Neural cell (in vitro differentiated cells): Measurements from ENCODE around the gene DYNLT5. TPM values are rescaled to one million over a fixed set of nuclear protein-coding genes. Genes with fewer than 3 reads are reported as not detected.

Experiments
- H2AFZ ChIP-seq: fragments of 200-600, 300-800 bp; sonication (generic), shearing (Covaris generic); 2 replicates; pipeline ENCODE4 v1.6.0; 2014; ENCODE audit warnings: low read depth, mild to moderate bottlenecking, antibody characterized with exemption, low read length, moderate library complexity
- H3F3A ChIP-seq: fragments of 200-600 bp; shearing (Covaris generic); 2 replicates; pipeline ENCODE4 v1.6.1; 2016; ENCODE audit warnings: mild to moderate bottlenecking, moderate library complexity, mixed read lengths, antibody characterized with exemption, low read length; ENCODE audit not compliant: insufficient read depth, poor library complexity, severe bottlenecking
- H3K27ac ChIP-seq: fragments of 200-600, 300-800 bp; sonication (generic), shearing (Covaris generic); 2 replicates; pipeline ENCODE4 v1.5.1; 2014; ENCODE audit warnings: mild to moderate bottlenecking, low read length, moderate library complexity
- H3K27me3 ChIP-seq: fragments of 300-800, 200-600 bp; sonication (generic), shearing (Covaris generic); 2 replicates; pipeline ENCODE4 v1.6.0; 2014; ENCODE audit warnings: mild to moderate bottlenecking, low read depth, low read length, moderate library complexity; ENCODE audit not compliant: insufficient read depth
- H3K36me3 ChIP-seq: fragments of 300-800, 200-600 bp; sonication (generic), shearing (Covaris generic); 2 replicates; pipeline ENCODE4 v1.5.1; 2014; ENCODE audit warnings: mild to moderate bottlenecking, antibody characterized with exemption, low read length, moderate library complexity; ENCODE audit not compliant: insufficient read depth
- H3K4me2 ChIP-seq: fragments of 300-800, 200-600 bp; sonication (generic), shearing (Covaris generic); 2 replicates; pipeline ENCODE4 v1.6.0; 2014; ENCODE audit warnings: mild to moderate bottlenecking, low read length
- H3K4me3 ChIP-seq: fragments of 300-800, 200-600 bp; sonication (generic), shearing (Covaris generic); 2 replicates; pipeline ENCODE4 v1.5.1; 2014; ENCODE audit warnings: mild to moderate bottlenecking, low read length, moderate library complexity
- H3K79me2 ChIP-seq: fragments of 200-600 bp; shearing (Covaris generic); replicated peaks from 2 replicates; pipeline ENCODE4 v1.6.0; 2014; ENCODE audit warnings: mild to moderate bottlenecking, low read length, moderate library complexity; ENCODE audit not compliant: insufficient read depth
- H3K9ac ChIP-seq: fragments of 300-800, 200-600 bp; sonication (generic), shearing (Covaris generic); 2 replicates; pipeline ENCODE4 v1.6.1; 2016; ENCODE audit warnings: mild to moderate bottlenecking, low read length, mixed read lengths
- H3K9me2 ChIP-seq: fragments of 200-600 bp; shearing (Covaris generic); 2 replicates; pipeline ENCODE4 v1.6.1; 2016; ENCODE audit warnings: mild to moderate bottlenecking, low read length, mixed read lengths; ENCODE audit not compliant: insufficient read depth
- H3K9me3 ChIP-seq: fragments of 200-600, 300-800 bp; sonication (generic), shearing (Covaris generic); 2 replicates; pipeline ENCODE4 v1.6.1; 2016; ENCODE audit warnings: mild to moderate bottlenecking, mixed run types, low read length, moderate library complexity, mixed read lengths
- H4K20me1 ChIP-seq: fragments of 200-600 bp; shearing (Covaris generic); 2 replicates; pipeline ENCODE4 v1.6.1; 2016; ENCODE audit warnings: mild to moderate bottlenecking, mixed run types; ENCODE audit not compliant: insufficient read depth
- EP300 ChIP-seq: fragments of 450-650 bp; conservative IDR thresholded peaks from 2 replicates; pipeline ENCODE4 v1.6.1; 2014; ENCODE audit warnings: antibody characterized with exemption, mild to moderate bottlenecking, moderate library complexity; ENCODE audit not compliant: poor library complexity, severe bottlenecking
- EZH2 ChIP-seq: fragments of 200-600, 300-800 bp; shearing (Covaris generic), sonication (generic); IDR thresholded peaks from 2 replicates; pipeline ENCODE4 v1.6.1; 2014; ENCODE audit warnings: antibody characterized with exemption, low read length, borderline replicate concordance, mild to moderate bottlenecking; ENCODE audit not compliant: insufficient read depth, poor library complexity, severe bottlenecking
- MXI1 ChIP-seq: fragments of 450-650 bp; conservative IDR thresholded peaks from 2 replicates; pipeline ENCODE4 v1.6.1; 2014; ENCODE audit warnings: antibody characterized with exemption, mild to moderate bottlenecking; ENCODE audit not compliant: poor library complexity, severe bottlenecking
- POLR2AphosphoS5 ChIP-seq: IDR thresholded peaks from 2 replicates; pipeline ENCODE4 v1.6.1; 2012
- RAD21 ChIP-seq: fragments of 450-650 bp; conservative IDR thresholded peaks from 2 replicates; pipeline ENCODE4 v1.6.1; 2014; ENCODE audit warnings: antibody characterized with exemption, mild to moderate bottlenecking, moderate library complexity
- SMC3 ChIP-seq: fragments of 450-650 bp; conservative IDR thresholded peaks from 2 replicates; pipeline ENCODE4 v1.6.1; 2014; ENCODE audit warnings: antibody characterized with exemption, mild to moderate bottlenecking, moderate library complexity; ENCODE audit not compliant: poor library complexity
- TAF1 ChIP-seq: IDR thresholded peaks from 2 replicates; pipeline ENCODE4 v1.6.1; 2012; ENCODE audit warnings: low read depth
- polyA plus RNA-seq: library from polyadenylated mRNA; depleted of rRNA; stranded (reverse); fragments of >200 nt; gene quantifications from 2 replicates; pipeline ENCODE4 v1.2.3, GENCODE V29; 2014
- TF ChIP-seq, protein P1 (sequence below): IDR thresholded peaks from 2 replicates; pipeline ENCODE4 v1.6.1; 2012; ENCODE audit warnings: borderline replicate concordance
- TF ChIP-seq, protein P2 (sequence below): fragments of 450-650 bp; IDR thresholded peaks from 2 replicates; pipeline ENCODE4 v1.5.1; 2014; ENCODE audit warnings: antibody characterized with exemption, mild to moderate bottlenecking, moderate library complexity; ENCODE audit not compliant: poor library complexity, severe bottlenecking

Gene DYNLT5
- polyA plus RNA-seq, 1 donor from 2014 or later = not detected

DNA sequence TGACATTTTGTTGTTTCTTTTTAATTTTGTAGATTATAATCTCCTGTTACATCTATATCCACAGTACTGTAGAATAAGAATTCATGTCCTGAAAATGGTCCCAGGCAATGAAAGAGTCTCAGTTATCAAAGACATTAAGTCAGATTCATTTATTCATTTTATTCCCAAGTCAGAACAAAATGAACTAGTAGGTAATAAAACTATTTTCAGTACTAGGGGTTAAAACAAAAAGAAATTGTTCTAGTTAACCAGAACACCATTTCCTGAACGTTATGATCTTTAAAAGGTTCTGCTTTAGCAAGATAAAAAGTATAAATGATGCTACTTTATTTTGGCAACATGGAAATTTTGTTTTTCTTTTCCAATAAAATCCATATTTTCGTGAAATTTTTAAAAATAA is 6.8 kb upstream of the DYNLT5 start:
- H3K4me2 ChIP-seq = no peak overlapping the region
- no peaks in the 10 kb centered on the region for H3K79me2 ChIP-seq

DNA sequence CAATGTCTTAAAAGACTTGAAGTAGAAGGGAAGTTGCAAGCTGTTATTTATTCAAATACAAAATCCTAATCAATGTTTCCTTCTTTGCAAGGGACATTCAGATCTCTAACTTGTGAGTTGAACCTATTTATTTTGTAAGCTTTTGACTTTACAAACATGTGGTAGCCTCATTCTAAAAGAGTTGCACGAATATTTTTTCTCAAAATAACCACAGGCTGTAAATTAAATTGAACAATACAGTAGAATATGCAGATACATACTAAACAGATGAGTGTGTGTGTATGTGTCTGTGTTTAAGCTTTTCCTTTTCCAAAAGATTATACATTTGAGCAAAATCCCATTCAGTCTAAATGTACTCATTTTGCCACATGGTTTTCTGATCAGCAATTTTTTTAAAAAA is 4.8 kb upstream of the DYNLT5 start:
- no peak overlapping the region for H3K4me3 ChIP-seq

More for the DNA sequence above, 6.8 kb upstream of the DYNLT5 start:
- H3K27me3 ChIP-seq = no peaks in the 10 kb centered on the region
- no peak for TF ChIP-seq EZH2
- no peak for TF ChIP-seq RAD21
- TF ChIP-seq EP300 = no peak
- no peak for TF ChIP-seq MXI1
- TF ChIP-seq, protein P1, sequence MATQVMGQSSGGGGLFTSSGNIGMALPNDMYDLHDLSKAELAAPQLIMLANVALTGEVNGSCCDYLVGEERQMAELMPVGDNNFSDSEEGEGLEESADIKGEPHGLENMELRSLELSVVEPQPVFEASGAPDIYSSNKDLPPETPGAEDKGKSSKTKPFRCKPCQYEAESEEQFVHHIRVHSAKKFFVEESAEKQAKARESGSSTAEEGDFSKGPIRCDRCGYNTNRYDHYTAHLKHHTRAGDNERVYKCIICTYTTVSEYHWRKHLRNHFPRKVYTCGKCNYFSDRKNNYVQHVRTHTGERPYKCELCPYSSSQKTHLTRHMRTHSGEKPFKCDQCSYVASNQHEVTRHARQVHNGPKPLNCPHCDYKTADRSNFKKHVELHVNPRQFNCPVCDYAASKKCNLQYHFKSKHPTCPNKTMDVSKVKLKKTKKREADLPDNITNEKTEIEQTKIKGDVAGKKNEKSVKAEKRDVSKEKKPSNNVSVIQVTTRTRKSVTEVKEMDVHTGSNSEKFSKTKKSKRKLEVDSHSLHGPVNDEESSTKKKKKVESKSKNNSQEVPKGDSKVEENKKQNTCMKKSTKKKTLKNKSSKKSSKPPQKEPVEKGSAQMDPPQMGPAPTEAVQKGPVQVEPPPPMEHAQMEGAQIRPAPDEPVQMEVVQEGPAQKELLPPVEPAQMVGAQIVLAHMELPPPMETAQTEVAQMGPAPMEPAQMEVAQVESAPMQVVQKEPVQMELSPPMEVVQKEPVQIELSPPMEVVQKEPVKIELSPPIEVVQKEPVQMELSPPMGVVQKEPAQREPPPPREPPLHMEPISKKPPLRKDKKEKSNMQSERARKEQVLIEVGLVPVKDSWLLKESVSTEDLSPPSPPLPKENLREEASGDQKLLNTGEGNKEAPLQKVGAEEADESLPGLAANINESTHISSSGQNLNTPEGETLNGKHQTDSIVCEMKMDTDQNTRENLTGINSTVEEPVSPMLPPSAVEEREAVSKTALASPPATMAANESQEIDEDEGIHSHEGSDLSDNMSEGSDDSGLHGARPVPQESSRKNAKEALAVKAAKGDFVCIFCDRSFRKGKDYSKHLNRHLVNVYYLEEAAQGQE = no peak
- TF ChIP-seq TAF1 = no peak
- TF ChIP-seq, protein P2, sequence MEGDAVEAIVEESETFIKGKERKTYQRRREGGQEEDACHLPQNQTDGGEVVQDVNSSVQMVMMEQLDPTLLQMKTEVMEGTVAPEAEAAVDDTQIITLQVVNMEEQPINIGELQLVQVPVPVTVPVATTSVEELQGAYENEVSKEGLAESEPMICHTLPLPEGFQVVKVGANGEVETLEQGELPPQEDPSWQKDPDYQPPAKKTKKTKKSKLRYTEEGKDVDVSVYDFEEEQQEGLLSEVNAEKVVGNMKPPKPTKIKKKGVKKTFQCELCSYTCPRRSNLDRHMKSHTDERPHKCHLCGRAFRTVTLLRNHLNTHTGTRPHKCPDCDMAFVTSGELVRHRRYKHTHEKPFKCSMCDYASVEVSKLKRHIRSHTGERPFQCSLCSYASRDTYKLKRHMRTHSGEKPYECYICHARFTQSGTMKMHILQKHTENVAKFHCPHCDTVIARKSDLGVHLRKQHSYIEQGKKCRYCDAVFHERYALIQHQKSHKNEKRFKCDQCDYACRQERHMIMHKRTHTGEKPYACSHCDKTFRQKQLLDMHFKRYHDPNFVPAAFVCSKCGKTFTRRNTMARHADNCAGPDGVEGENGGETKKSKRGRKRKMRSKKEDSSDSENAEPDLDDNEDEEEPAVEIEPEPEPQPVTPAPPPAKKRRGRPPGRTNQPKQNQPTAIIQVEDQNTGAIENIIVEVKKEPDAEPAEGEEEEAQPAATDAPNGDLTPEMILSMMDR = no peak
- no peak for TF ChIP-seq POLR2AphosphoS5
- TF ChIP-seq SMC3 = no peak
- H3K27ac ChIP-seq = no peak overlapping the region
- H3K4me3 ChIP-seq = no peak overlapping the region
- H3K9ac ChIP-seq = no peak overlapping the region
- no peaks in the 10 kb centered on the region for H3K9me3 ChIP-seq
- H3K9me2 ChIP-seq = no peaks in the 10 kb centered on the region
- H4K20me1 ChIP-seq = no peaks in the 10 kb centered on the region
- H3K36me3 ChIP-seq = no peaks in the 10 kb centered on the region
- no peaks in the 10 kb centered on the region for H3F3A ChIP-seq
- no peak overlapping the region for H2AFZ ChIP-seq

More for the DNA sequence above, 4.8 kb upstream of the DYNLT5 start:
- Histone ChIP-seq H3K27me3 (peaks cover 12% of the 10 kb centered on the region), H3K27ac (no peak overlapping the region), H3K9me3 (no peaks in the 10 kb centered on the region), H3K36me3 (no peaks in the 10 kb centered on the region), H2AFZ (no peak overlapping the region), H3K9me2 (no peaks in the 10 kb centered on the region), H3K79me2 (no peaks in the 10 kb centered on the region), H3K4me2 (no peak overlapping the region), H3K9ac (no peak overlapping the region), H3F3A (no peaks in the 10 kb centered on the region), H4K20me1 (no peaks in the 10 kb centered on the region)
- TF ChIP-seq, protein P1 = no peak
- TF ChIP-seq TAF1 (no peak), EP300 (no peak), RAD21 (no peak), SMC3 (no peak), POLR2AphosphoS5 (no peak), EZH2 (no peak), MXI1 (no peak)
- TF ChIP-seq, protein P2 = no peak
